Measurements from ENCODE around the gene HDDC2. TPM values are rescaled to one million over a fixed set of nuclear protein-coding genes. Genes with fewer than 3 reads are reported as not detected.

The HDDC2 gene
- 156 and 194 TPM in 2 replicates for total RNA-seq (2014; rRNA removed; shearing (Covaris generic))

GRCh38 chr6:125301435-125302391 is at the start of gene HDDC2:
Gene HDDC2, minus strand, starts transcription at chr6:125301967. Its CDS starts 35 bp downstream, at chr6:125301932.
- Histone ChIP-seq H3K4me1 (replicated peaks) (peaks cover 25% of the 10 kb centered on the region), H3K4me3 (peak within 1 kb of the TSS; percentile 72), H3K27me3 (replicated peaks) (no peaks in the 10 kb centered on the region), H3K27ac (peak within 1 kb of the TSS; percentile 90), H3K9me3 (replicated peaks) (no peaks in the 10 kb centered on the region), H3K36me3 (peaks cover 42% of the 10 kb centered on the region)
- peak; percentile 76 to 87 for DNase-seq (ENCODE audit: low read depth in 1 of 2, low spot score in 2 of 2)

- Histone ChIP-seq H3K27me3 (replicated peaks) (peaks cover 2% of the 10 kb centered on the region; the same call in 1 of the 2 replicates), H3K9me3 (replicated peaks) (no peaks in the 10 kb centered on the region; the same call in 1 of the 2 replicates), H3K27ac (no peak overlapping the region), H3K4me1 (replicated peaks) (no peaks in the 10 kb centered on the region), H3K36me3 (no peaks in the 10 kb centered on the region), H3K4me3 (no peak overlapping the region)
- no peak for DNase-seq (ENCODE audit: low read depth in 1 of 2, low spot score in 2 of 2)
These were observed 45.3 kb upstream of the HDDC2 start for GRCh38 chr6:125346926-125347563.

- DNase-seq (ENCODE audit: low read depth in 1 of 2, low spot score in 2 of 2), result no peak
- no peaks in the 10 kb centered on the region for H3K36me3 ChIP-seq
- H3K27ac ChIP-seq, result no peak overlapping the region
- H3K9me3 ChIP-seq (replicated peaks), result no peaks in the 10 kb centered on the region; the same call in 1 of the 2 replicates
- no peaks in the 10 kb centered on the region for H3K4me1 ChIP-seq (replicated peaks)
- H3K27me3 ChIP-seq (replicated peaks), result peaks cover 2% of the 10 kb centered on the region; the same call in 1 of the 2 replicates
- H3K4me3 ChIP-seq, result no peak overlapping the region
These were observed 44.6 kb upstream of the HDDC2 start for GRCh38 chr6:125346201-125346925.

GRCh38 chr6:125341460-125341859 is 39.7 kb upstream of the HDDC2 start:
- no peaks in the 10 kb centered on the region; the same call in 1 of the 2 replicates for H3K27me3 ChIP-seq (replicated peaks)
- H3K27ac ChIP-seq, result no peak overlapping the region
- H3K36me3 ChIP-seq, result no peaks in the 10 kb centered on the region
- DNase-seq (ENCODE audit: low read depth in 1 of 2, low spot score in 2 of 2), result no peak
- no peaks in the 10 kb centered on the region; the same call in 1 of the 2 replicates for H3K9me3 ChIP-seq (replicated peaks)
- no peaks in the 10 kb centered on the region for H3K4me1 ChIP-seq (replicated peaks)
- H3K4me3 ChIP-seq, result no peak overlapping the region

- Histone ChIP-seq H3K4me1 (replicated peaks) (no peaks in the 10 kb centered on the region), H3K4me3 (no peak overlapping the region), H3K9me3 (replicated peaks) (no peaks in the 10 kb centered on the region; the same call in 1 of the 2 replicates), H3K36me3 (no peaks in the 10 kb centered on the region), H3K27me3 (replicated peaks) (no peaks in the 10 kb centered on the region; the same call in 1 of the 2 replicates), H3K27ac (no peak overlapping the region)
- DNase-seq (ENCODE audit: low read depth in 1 of 2, low spot score in 2 of 2), result no peak
These were observed 39.2 kb upstream of the HDDC2 start for GRCh38 chr6:125340991-125341390.

GRCh38 chr6:125340175-125340835 is 38.5 kb upstream of the HDDC2 start:
- no peaks in the 10 kb centered on the region for H3K4me1 ChIP-seq (replicated peaks)
- H3K27ac ChIP-seq, result no peak overlapping the region
- H3K27me3 ChIP-seq (replicated peaks), result no peaks in the 10 kb centered on the region; the same call in 1 of the 2 replicates
- DNase-seq (ENCODE audit: low read depth in 1 of 2, low spot score in 2 of 2), result no peak
- H3K36me3 ChIP-seq, result no peaks in the 10 kb centered on the region
- no peak overlapping the region for H3K4me3 ChIP-seq
- no peaks in the 10 kb centered on the region; the same call in 1 of the 2 replicates for H3K9me3 ChIP-seq (replicated peaks)

- no peak overlapping the region for H3K4me3 ChIP-seq
- DNase-seq (ENCODE audit: low read depth in 1 of 2, low spot score in 2 of 2), result no peak
- no peaks in the 10 kb centered on the region for H3K4me1 ChIP-seq (replicated peaks)
- H3K27me3 ChIP-seq (replicated peaks), result no peaks in the 10 kb centered on the region; the same call in 1 of the 2 replicates
- H3K27ac ChIP-seq, result no peak overlapping the region
- H3K9me3 ChIP-seq (replicated peaks), result no peaks in the 10 kb centered on the region; the same call in 1 of the 2 replicates
- no peaks in the 10 kb centered on the region for H3K36me3 ChIP-seq
These were observed 37.9 kb upstream of the HDDC2 start for GRCh38 chr6:125339653-125340052.

GRCh38 chr6:125338381-125338780 is 36.6 kb upstream of the HDDC2 start:
- H3K4me1 ChIP-seq (replicated peaks), result no peaks in the 10 kb centered on the region
- no peaks in the 10 kb centered on the region for H3K27me3 ChIP-seq (replicated peaks)
- H3K4me3 ChIP-seq, result no peak overlapping the region
- H3K36me3 ChIP-seq, result no peaks in the 10 kb centered on the region
- H3K9me3 ChIP-seq (replicated peaks), result no peaks in the 10 kb centered on the region; the same call in 1 of the 2 replicates
- DNase-seq (ENCODE audit: low read depth in 1 of 2, low spot score in 2 of 2), result no peak
- no peak overlapping the region for H3K27ac ChIP-seq

- no peak for DNase-seq (ENCODE audit: low read depth in 1 of 2, low spot score in 2 of 2)
- H3K9me3 ChIP-seq (replicated peaks), result no peaks in the 10 kb centered on the region
- H3K36me3 ChIP-seq, result no peaks in the 10 kb centered on the region
- no peak overlapping the region for H3K4me3 ChIP-seq
- no peaks in the 10 kb centered on the region for H3K4me1 ChIP-seq (replicated peaks)
- no peaks in the 10 kb centered on the region for H3K27me3 ChIP-seq (replicated peaks)
- H3K27ac ChIP-seq, result no peak overlapping the region
These were observed 35.9 kb upstream of the HDDC2 start for GRCh38 chr6:125337706-125338105.

- no peak overlapping the region for H3K27ac ChIP-seq
- 0 out of 2 replicates have a peak, but pooled peaks cover 4% of the 10 kb centered on the region for H3K27me3 ChIP-seq (replicated peaks)
- no peak overlapping the region for H3K4me3 ChIP-seq
- DNase-seq (ENCODE audit: low read depth in 1 of 2, low spot score in 2 of 2), result no peak
- H3K9me3 ChIP-seq (replicated peaks), result no peaks in the 10 kb centered on the region
- no peaks in the 10 kb centered on the region for H3K4me1 ChIP-seq (replicated peaks)
- no peaks in the 10 kb centered on the region for H3K36me3 ChIP-seq
These were observed 30.9 kb upstream of the HDDC2 start for GRCh38 chr6:125332664-125333063.

GRCh38 chr6:125325586-125325985 is 23.8 kb upstream of the HDDC2 start:
- Histone ChIP-seq H3K27ac (no peak overlapping the region), H3K27me3 (replicated peaks) (0 out of 2 replicates have a peak, but pooled peaks cover 9% of the 10 kb centered on the region), H3K4me1 (replicated peaks) (no peaks in the 10 kb centered on the region), H3K9me3 (replicated peaks) (no peaks in the 10 kb centered on the region), H3K4me3 (no peak overlapping the region), H3K36me3 (no peaks in the 10 kb centered on the region)
- DNase-seq (ENCODE audit: low read depth in 1 of 2, low spot score in 2 of 2), result no peak

GRCh38 chr6:125323376-125323775 is 21.6 kb upstream of the HDDC2 start:
- DNase-seq (ENCODE audit: low read depth in 1 of 2, low spot score in 2 of 2), result no peak
- Histone ChIP-seq H3K36me3 (no peaks in the 10 kb centered on the region), H3K27me3 (replicated peaks) (0 out of 2 replicates have a peak, but pooled peaks cover 5% of the 10 kb centered on the region), H3K4me1 (replicated peaks) (no peaks in the 10 kb centered on the region), H3K4me3 (no peak overlapping the region), H3K9me3 (replicated peaks) (no peaks in the 10 kb centered on the region), H3K27ac (no peak overlapping the region)

GRCh38 chr6:125316621-125317020 is 14.9 kb upstream of the HDDC2 start:
- no peak overlapping the region for H3K4me3 ChIP-seq
- no peak for DNase-seq (ENCODE audit: low read depth in 1 of 2, low spot score in 2 of 2)
- no peaks in the 10 kb centered on the region for H3K9me3 ChIP-seq (replicated peaks)
- no peaks in the 10 kb centered on the region for H3K36me3 ChIP-seq
- no peaks in the 10 kb centered on the region for H3K4me1 ChIP-seq (replicated peaks)
- H3K27me3 ChIP-seq (replicated peaks), result 0 out of 2 replicates have a peak, but pooled peaks cover 2% of the 10 kb centered on the region
- H3K27ac ChIP-seq, result no peak overlapping the region
